B cell (primary cell): ENCODE measurements around the gene TTLL6. TPM values are rescaled to one million over a fixed set of nuclear protein-coding genes. Genes with fewer than 3 reads are reported as not detected.

Experiments
- ATAC-seq: fragments of 200-7000 bp; cut with Tn5 transposase; one replicate; pipeline ENCODE4 v1.10.0; 2021; ENCODE audit warnings: low read depth, mild to moderate bottlenecking, moderate number of reproducible peaks, moderate library complexity
- CTCF ChIA-PET: fragments of 350-600 bp; sonication (Branson Sonifier 250); formaldehyde crosslinking; loops from one replicate; lab custom pipeline; 2021; ENCODE audit warnings: antibody characterized with exemption, inconsistent platforms; lab: Charles Lee
- POLR2A ChIA-PET: fragments of 350-600 bp; sonication (Branson Sonifier 250); formaldehyde crosslinking; loops from one replicate; lab custom pipeline; 2021; ENCODE audit warnings: antibody characterized with exemption; lab: Charles Lee
- DNase-seq: peaks from one replicate; pipeline ENCODE4 v3.0.0; 2013
- H2AFZ ChIP-seq: 2 replicates; pipeline ENCODE4 v1.6.1; 2012; ENCODE audit warnings: mild to moderate bottlenecking, low read depth, low read length; ENCODE audit not compliant: insufficient read depth, poor library complexity, severe bottlenecking
- H3K27ac ChIP-seq, 2 donors: 1 replicate in 1 of 2; 2 replicates in 1 of 2; pipeline ENCODE4 v1.5.1; 2012 to 2013; ENCODE audit warnings: low read length in 2 of 2, mild to moderate bottlenecking in 2 of 2, moderate library complexity in 1 of 2
- H3K27me3 ChIP-seq, 4 experiments: fragments of 200-600 bp in 1 of 4; sonication (generic) in 1 of 4; replicated peaks in 1 of 4; 1 replicate in 2 of 4; 2 replicates in 2 of 4; pipeline versions ENCODE4 v1.6.1 to v1.7.0; 2013 to 2016; ENCODE audit warnings: low read length in 3 of 4, mild to moderate bottlenecking in 2 of 4, mixed read lengths in 1 of 4, moderate library complexity in 1 of 4; ENCODE audit not compliant: insufficient read depth in 4 of 4, control insufficient read depth in 3 of 4; ENCODE audit errors: control extremely low read depth in 1 of 4
- H3K36me3 ChIP-seq, 2 experiments: replicated peaks in 1 of 2; 1 replicate in 1 of 2; 2 replicates in 1 of 2; pipeline versions ENCODE4 v1.6.1 to v1.7.1; 2013; ENCODE audit warnings: low read length in 1 of 2; ENCODE audit not compliant: insufficient read depth in 2 of 2, control insufficient read depth in 1 of 2; ENCODE audit errors: control extremely low read depth in 1 of 2, extremely low read depth in 1 of 2
- H3K4me1 ChIP-seq, 2 donors: fragments of 200-600 bp in 1 of 2; sonication (generic) in 1 of 2; 1 replicate in 1 of 2; 2 replicates in 1 of 2; pipeline versions ENCODE4 v1.5.1 to v1.6.1; 2013 to 2017; ENCODE audit warnings: low read length in 2 of 2; ENCODE audit not compliant: control insufficient read depth in 2 of 2, insufficient read depth in 2 of 2
- H3K4me2 ChIP-seq: replicated peaks from 2 replicates; pipeline ENCODE3; 2012; ENCODE audit warnings: mild to moderate bottlenecking, low read depth, low read length; ENCODE audit not compliant: poor library complexity, severe bottlenecking
- H3K4me3 ChIP-seq, 5 experiments: fragments of 200-600 bp in 1 of 5; sonication (generic) in 1 of 5; 1 replicate in 3 of 5; 2 replicates in 2 of 5; pipeline versions ENCODE4 v1.5.1 to v1.7.0; 2011 to 2016; ENCODE audit warnings: low read length in 4 of 5, mild to moderate bottlenecking in 4 of 5, low read depth in 2 of 5, control low read depth in 1 of 5, moderate library complexity in 1 of 5; ENCODE audit not compliant: insufficient read depth in 1 of 5; ENCODE audit errors: control extremely low read depth in 1 of 5, extremely low read depth in 1 of 5
- H3K79me2 ChIP-seq: fragments of 200-600 bp; sonication (generic); one replicate; pipeline ENCODE4 v1.6.0; 2016; ENCODE audit warnings: low read length; ENCODE audit not compliant: control insufficient read depth, insufficient read depth
- H3K9ac ChIP-seq: fragments of 200-600 bp; sonication (generic); 2 replicates; pipeline ENCODE4 v1.6.1; 2017; ENCODE audit warnings: mild to moderate bottlenecking, low read length, moderate library complexity
- H3K9me3 ChIP-seq, 3 donors: one replicate each; pipeline versions ENCODE4 v1.6.1 to v1.7.1; 2013; ENCODE audit warnings: low read length in 2 of 3; ENCODE audit not compliant: control insufficient read depth in 2 of 3, insufficient read depth in 1 of 3; ENCODE audit errors: control extremely low read depth in 1 of 3
- H4K20me1 ChIP-seq: 2 replicates; pipeline ENCODE4 v1.6.0; 2012; ENCODE audit warnings: mild to moderate bottlenecking, low read length; ENCODE audit not compliant: insufficient read depth, control insufficient read depth, poor library complexity, severe bottlenecking
- H3K27ac Mint-ChIP-seq: one replicate; pipeline ENCODE4 v1.8.0; 2021; ENCODE audit warnings: mixed read lengths
- H3K27me3 Mint-ChIP-seq: one replicate; pipeline ENCODE4 v1.8.0; 2021; ENCODE audit warnings: mixed read lengths
- H3K4me1 Mint-ChIP-seq: one replicate; pipeline ENCODE4 v1.8.0; 2021; ENCODE audit warnings: mixed read lengths
- H3K4me3 Mint-ChIP-seq: one replicate; pipeline ENCODE4 v1.8.0; 2021; ENCODE audit warnings: mixed read lengths
- H3K9me3 Mint-ChIP-seq: one replicate; pipeline ENCODE4 v1.8.0; 2022; ENCODE audit warnings: mixed read lengths; ENCODE audit not compliant: insufficient read depth
- EZH2 ChIP-seq: IDR thresholded peaks from 2 replicates; pipeline ENCODE4 v1.6.1; 2012; ENCODE audit warnings: borderline replicate concordance, low read depth, mild to moderate bottlenecking, moderate library complexity, low read length; ENCODE audit not compliant: insufficient read depth, poor library complexity, severe bottlenecking
- WGBS: methylation state at CpG from one replicate; pipeline ENCODE4 v1.1.5; 2013; ENCODE audit warnings: missing lambda C conversion rate; ENCODE audit not compliant: insufficient coverage; 5-methylcytosine and 5-hydroxymethylcytosine counted together
- intact Hi-C: fragments of 100-400 bp; cut with micrococcal nuclease; formaldehyde crosslinking; loops from one replicate; pipeline ENCODE4 v1.10.0; 2022
- polyA plus RNA-seq: library from polyadenylated mRNA; depleted of rRNA; stranded (reverse); fragments of >200 nt; gene quantifications from 2 replicates; pipeline ENCODE4 v1.2.3, GENCODE V29; 2012
- total RNA-seq, 2 donors: library from RNA; stranded (reverse); fragments of 120-200 nt in 1 of 2; gene quantifications; 1 replicate in 1 of 2; 2 replicates in 1 of 2; pipeline versions ENCODE4 v1.2.3 to v1.2.4, GENCODE V29; 2013 to 2022
- TF ChIP-seq, protein P1 (sequence below): fragments of 200-600 bp; IDR thresholded peaks from one replicate; pipeline ENCODE4 v1.8.0; 2022; ENCODE audit warnings: antibody characterized with exemption, mild to moderate bottlenecking

Gene TTLL6
- total and polyA plus RNA-seq, 2 donors (not counting 1 experiment from before 2014, with no cell fraction given) = not detected

- peaks cover 78% of the 10 kb centered on the region for H3K27me3 Mint-ChIP-seq
- TF ChIP-seq, protein P1, sequence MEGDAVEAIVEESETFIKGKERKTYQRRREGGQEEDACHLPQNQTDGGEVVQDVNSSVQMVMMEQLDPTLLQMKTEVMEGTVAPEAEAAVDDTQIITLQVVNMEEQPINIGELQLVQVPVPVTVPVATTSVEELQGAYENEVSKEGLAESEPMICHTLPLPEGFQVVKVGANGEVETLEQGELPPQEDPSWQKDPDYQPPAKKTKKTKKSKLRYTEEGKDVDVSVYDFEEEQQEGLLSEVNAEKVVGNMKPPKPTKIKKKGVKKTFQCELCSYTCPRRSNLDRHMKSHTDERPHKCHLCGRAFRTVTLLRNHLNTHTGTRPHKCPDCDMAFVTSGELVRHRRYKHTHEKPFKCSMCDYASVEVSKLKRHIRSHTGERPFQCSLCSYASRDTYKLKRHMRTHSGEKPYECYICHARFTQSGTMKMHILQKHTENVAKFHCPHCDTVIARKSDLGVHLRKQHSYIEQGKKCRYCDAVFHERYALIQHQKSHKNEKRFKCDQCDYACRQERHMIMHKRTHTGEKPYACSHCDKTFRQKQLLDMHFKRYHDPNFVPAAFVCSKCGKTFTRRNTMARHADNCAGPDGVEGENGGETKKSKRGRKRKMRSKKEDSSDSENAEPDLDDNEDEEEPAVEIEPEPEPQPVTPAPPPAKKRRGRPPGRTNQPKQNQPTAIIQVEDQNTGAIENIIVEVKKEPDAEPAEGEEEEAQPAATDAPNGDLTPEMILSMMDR = no peak
- TF ChIP-seq EZH2 = no peak
- Histone ChIP-seq H3K4me3 (no peak overlapping the region), H4K20me1 (no peaks in the 10 kb centered on the region), H3K36me3 (no peaks in the 10 kb centered on the region), H3K4me1 (peaks cover 15 to 53% of the 10 kb centered on the region in 2 donors), H3K27ac (no peak overlapping the region), H3K4me2 (no peak overlapping the region), H3K9ac (no peak overlapping the region), H2AFZ (no peak overlapping the region), H3K27me3 (peaks cover 0 to 97% (median 81%) of the 10 kb centered on the region in 4 experiments), H3K79me2 (no peaks in the 10 kb centered on the region), H3K9me3 (peaks cover 0 to 47% (median 6%) of the 10 kb centered on the region in 3 donors)
- 12% methylated on average over 39 of the region's 43 CpGs for whole genome bisulfite sequencing
- peaks cover 21% of the 10 kb centered on the region for H3K4me1 Mint-ChIP-seq
- no peaks in the 10 kb centered on the region for H3K9me3 Mint-ChIP-seq
- no peak overlapping the region for H3K4me3 Mint-ChIP-seq
- intact Hi-C loops = no loop called here
- H3K27ac Mint-ChIP-seq = no peak overlapping the region
- peak; percentile 25 for DNase-seq
- POLR2A ChIA-PET = no interaction called here
- ATAC-seq = no peak
- CTCF ChIA-PET = interaction anchor here (1.1 to 2.4 kb wide), 5 partner anchors 27 to 137 kb away, joined by 3 to 9 read pairs (median 5); no protein-coding TSS in a partner anchor
Observed at GRCh38 chr17:48752399-48753288, 64.4 kb downstream of the TTLL6 start.
